Measurements from ENCODE around the gene MAS1. TPM values are rescaled to one million over a fixed set of nuclear protein-coding genes. Genes with fewer than 3 reads are reported as not detected.

The MAS1 gene
- total and polyA plus RNA-seq, 12 donors: 0.02 to 0.04 (median 0.02) TPM; not detected in 7

DNA sequence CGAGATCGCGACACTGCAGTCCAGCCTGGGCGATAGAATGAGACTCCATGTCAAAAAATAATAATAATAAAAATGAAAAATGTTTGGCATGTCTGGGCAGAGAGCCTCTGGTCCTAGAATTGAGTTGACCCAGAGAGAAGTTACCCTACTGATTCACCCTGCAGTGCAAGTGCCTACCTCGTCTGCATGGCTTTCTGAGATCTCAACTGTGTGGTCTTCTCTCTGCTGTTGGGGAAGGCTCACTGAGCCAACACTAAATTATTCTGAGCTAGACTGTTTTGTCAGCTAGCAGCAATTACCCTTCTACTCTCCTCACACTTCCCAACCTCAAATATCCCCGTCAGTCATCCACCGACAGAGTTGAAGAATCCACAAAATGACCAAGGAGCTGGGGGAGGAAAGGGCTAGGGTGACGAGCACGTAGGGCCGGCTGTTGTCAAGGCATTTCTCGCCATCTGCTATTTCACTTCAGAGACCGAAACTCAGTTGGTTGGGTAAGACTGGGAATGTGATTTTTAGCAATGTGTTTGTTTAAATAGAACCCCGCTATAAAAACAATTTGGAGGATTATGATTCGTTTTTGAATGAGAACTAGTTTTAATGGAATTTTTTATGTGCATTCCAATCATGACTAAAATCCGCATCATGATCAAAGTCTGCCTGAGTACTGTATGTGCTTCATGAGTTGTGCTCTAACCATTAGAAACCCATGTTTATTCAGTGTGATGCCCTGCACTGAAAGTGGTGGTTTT, 9.4 kb downstream of the MAS1 start:
- Histone ChIP-seq H3K27ac (no peak overlapping the region), H3K4me1 (no peaks in the 10 kb centered on the region), H3K4me3 (no peak overlapping the region), H3K9me3 (no peaks in the 10 kb centered on the region), H3K36me3 (no peaks in the 10 kb centered on the region), H3K27me3 (no peaks in the 10 kb centered on the region)
- TF ChIP-seq, protein P1, sequence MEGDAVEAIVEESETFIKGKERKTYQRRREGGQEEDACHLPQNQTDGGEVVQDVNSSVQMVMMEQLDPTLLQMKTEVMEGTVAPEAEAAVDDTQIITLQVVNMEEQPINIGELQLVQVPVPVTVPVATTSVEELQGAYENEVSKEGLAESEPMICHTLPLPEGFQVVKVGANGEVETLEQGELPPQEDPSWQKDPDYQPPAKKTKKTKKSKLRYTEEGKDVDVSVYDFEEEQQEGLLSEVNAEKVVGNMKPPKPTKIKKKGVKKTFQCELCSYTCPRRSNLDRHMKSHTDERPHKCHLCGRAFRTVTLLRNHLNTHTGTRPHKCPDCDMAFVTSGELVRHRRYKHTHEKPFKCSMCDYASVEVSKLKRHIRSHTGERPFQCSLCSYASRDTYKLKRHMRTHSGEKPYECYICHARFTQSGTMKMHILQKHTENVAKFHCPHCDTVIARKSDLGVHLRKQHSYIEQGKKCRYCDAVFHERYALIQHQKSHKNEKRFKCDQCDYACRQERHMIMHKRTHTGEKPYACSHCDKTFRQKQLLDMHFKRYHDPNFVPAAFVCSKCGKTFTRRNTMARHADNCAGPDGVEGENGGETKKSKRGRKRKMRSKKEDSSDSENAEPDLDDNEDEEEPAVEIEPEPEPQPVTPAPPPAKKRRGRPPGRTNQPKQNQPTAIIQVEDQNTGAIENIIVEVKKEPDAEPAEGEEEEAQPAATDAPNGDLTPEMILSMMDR (IDR thresholded peaks at IDR 0.05): no peak
- ATAC-seq (no peak), DNase-seq (no peak)
- 76 to 80% methylated on average over 15 of the region's 15 CpGs for WGBS, 2 donors
- intact Hi-C loops (cut with DNase I): loop anchor here in 1 of 10 donors (10.0 kb wide), 1 partner anchor 1645 kb away; no protein-coding TSS in a partner anchor

DNA sequence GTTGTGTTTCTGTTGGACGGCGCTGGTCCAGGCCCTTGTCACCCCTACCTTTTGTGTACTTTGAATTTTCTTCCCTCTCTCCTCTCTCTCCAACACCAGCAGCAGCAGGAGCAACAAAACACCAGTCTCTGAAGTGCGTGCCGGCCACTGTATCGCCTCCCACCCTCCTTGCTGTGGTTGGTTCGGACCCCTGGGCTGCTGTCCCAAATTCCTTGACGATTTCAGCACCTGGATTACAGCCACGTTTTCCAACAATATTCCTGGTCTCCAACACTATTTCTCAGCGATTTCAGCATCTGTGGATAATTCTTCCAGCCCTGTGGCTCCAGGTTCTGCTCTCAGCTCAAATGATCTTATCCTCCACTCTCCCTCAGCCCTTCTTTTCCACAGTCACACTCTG, 11.8 kb downstream of the MAS1 start:
- DNase-seq: no peak
- intact Hi-C loops (cut with DNase I): no loop called here
- no peaks in the 10 kb centered on the region for H3K36me3 ChIP-seq
- TF ChIP-seq, protein P1 (IDR thresholded peaks at IDR 0.05): no peak
- no peaks in the 10 kb centered on the region for H3K9me3 ChIP-seq
- H3K27ac ChIP-seq: no peak overlapping the region
- no peaks in the 10 kb centered on the region for H3K4me1 ChIP-seq
- 71 to 75% methylated on average over 9 of the region's 9 CpGs for WGBS, 2 donors
- H3K27me3 ChIP-seq: no peaks in the 10 kb centered on the region
- no peak overlapping the region for H3K4me3 ChIP-seq
- no peak for ATAC-seq

DNA sequence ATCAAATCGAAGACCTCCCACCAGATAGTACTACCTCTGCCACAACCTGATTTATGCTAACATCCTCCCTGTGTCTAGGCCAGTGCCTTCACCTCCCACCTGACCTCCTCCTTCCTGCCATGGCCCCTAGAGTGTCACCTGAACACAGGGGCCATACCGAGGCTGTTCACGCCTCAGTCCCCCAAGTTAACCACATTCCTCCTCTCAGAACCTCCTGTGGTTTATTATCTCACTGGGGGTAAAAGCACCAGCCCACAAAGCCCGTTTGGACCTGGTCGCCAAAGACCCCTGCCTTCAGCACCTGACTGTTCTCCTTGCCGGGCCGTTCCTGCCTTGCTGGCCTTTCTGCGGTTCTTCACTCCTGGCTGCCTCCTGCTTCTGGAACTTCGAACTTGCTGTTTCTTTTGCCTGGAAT, 13.7 kb downstream of the MAS1 start:
- Histone ChIP-seq H3K27ac (no peak overlapping the region), H3K4me1 (peaks cover 0 to 4% (median 0%) of the 10 kb centered on the region in 9 donors), H3K27me3 (peaks cover 0 to 6% (median 0%) of the 10 kb centered on the region in 7 donors), H3K36me3 (no peaks in the 10 kb centered on the region), H3K9me3 (no peaks in the 10 kb centered on the region), H3K4me3 (no peak overlapping the region)
- ATAC-seq (no peak), DNase-seq (no peak)
- TF ChIP-seq, protein P1 (IDR thresholded peaks at IDR 0.05): no peak
- intact Hi-C loops (cut with DNase I): no loop called here
- WGBS, 2 donors: 88 to 90% methylated on average over 9 of the region's 9 CpGs

DNA sequence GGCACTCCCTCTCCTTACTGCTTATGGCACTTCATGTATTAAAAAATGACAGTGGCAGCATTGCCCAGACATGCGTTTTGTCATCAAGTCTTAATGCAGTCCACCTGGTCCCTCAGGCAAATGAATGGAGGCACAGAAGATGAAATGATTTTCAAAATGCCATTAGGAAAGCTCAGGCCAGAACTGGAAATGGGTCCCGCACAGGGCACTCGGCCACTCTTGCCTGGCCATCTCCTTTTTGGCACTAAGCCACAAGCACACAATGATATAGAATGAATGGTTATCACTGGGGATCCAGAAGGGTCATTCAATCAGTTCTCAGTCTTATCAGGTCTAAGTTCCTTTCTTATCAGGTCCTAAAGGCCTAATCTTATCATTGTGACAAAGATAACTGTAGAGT, 15.6 kb downstream of the MAS1 start:
- Histone ChIP-seq H3K4me1 (peaks cover 0 to 4% (median 0%) of the 10 kb centered on the region in 9 donors), H3K36me3 (no peaks in the 10 kb centered on the region), H3K27me3 (peaks cover 0 to 20% (median 0%) of the 10 kb centered on the region in 7 donors), H3K4me3 (no peak overlapping the region), H3K9me3 (no peaks in the 10 kb centered on the region), H3K27ac (no peak overlapping the region)
- DNase-seq (no peak), ATAC-seq (no peak)
- TF ChIP-seq, protein P1 (IDR thresholded peaks at IDR 0.05): no peak
- intact Hi-C loops (cut with DNase I): no loop called here
- 70 to 74% methylated on average over 3 of the region's 3 CpGs for WGBS, 2 donors

All from heart right ventricle (tissue), 16 donors.